HepG2 (cell line): Measurements from ENCODE around the gene OPRM1. TPM values are rescaled to one million over a fixed set of nuclear protein-coding genes. Genes with fewer than 3 reads are reported as not detected.

Experiments
- ARNT2 ChIP-seq: sonication (generic); formaldehyde crosslinking; IDR thresholded peaks from 2 replicates; pipeline ENCODE4 v1.8.0; 2022; ENCODE audit warnings: mild to moderate bottlenecking, low read depth, missing genetic modification reagents, moderate library complexity
- CBX2 ChIP-seq, 2 experiments: fragments of 200-600 bp in 1 of 2; sonication (generic); formaldehyde crosslinking in 1 of 2; IDR thresholded peaks; 2 replicates each; pipeline versions ENCODE4 v1.7.0 to v1.8.1; 2018 to 2022; ENCODE audit warnings: low read depth in 2 of 2, low read length in 1 of 2, mild to moderate bottlenecking in 1 of 2, missing genetic modification reagents in 1 of 2
- DMAP1 ChIP-seq: IDR thresholded peaks from 2 replicates; pipeline ENCODE4 v1.6.1; 2016
- E2F5 ChIP-seq: sonication (generic); formaldehyde crosslinking; conservative IDR thresholded peaks from 2 replicates; pipeline ENCODE4 v1.4.0; 2020; ENCODE audit warnings: missing genetic modification reagents
- FOSL1 ChIP-seq: sonication (generic); formaldehyde crosslinking; IDR thresholded peaks from 2 replicates; pipeline ENCODE4 v1.9.0; 2021; ENCODE audit warnings: missing genetic modification reagents, borderline replicate concordance
- FOXM1 ChIP-seq: sonication (generic); formaldehyde crosslinking; IDR thresholded peaks from 2 replicates; pipeline ENCODE4 v1.5.0; 2020; ENCODE audit warnings: missing genetic modification reagents
- HIVEP1 ChIP-seq: sonication (generic); formaldehyde crosslinking; IDR thresholded peaks from 2 replicates; pipeline ENCODE4 v1.4.0; 2020; ENCODE audit warnings: mild to moderate bottlenecking, missing genetic modification reagents
- HOXD1 ChIP-seq: sonication (generic); formaldehyde crosslinking; IDR thresholded peaks from 2 replicates; pipeline ENCODE4 v1.5.0; 2020; ENCODE audit warnings: missing genetic modification reagents
- KMT2B ChIP-seq: IDR thresholded peaks from 2 replicates; pipeline ENCODE4 v1.6.1; 2016; ENCODE audit warnings: missing genetic modification reagents, missing compliant biosample characterization
- MEIS2 ChIP-seq: sonication (generic); formaldehyde crosslinking; IDR thresholded peaks from 2 replicates; pipeline ENCODE4 v1.9.0; 2021; ENCODE audit warnings: mild to moderate bottlenecking, missing genetic modification reagents
- PHF21A ChIP-seq: sonication (generic); formaldehyde crosslinking; IDR thresholded peaks from 2 replicates; pipeline ENCODE4 v1.5.0; 2020; ENCODE audit warnings: mild to moderate bottlenecking, missing genetic modification reagents
- RBAK ChIP-seq: sonication (generic); formaldehyde crosslinking; IDR thresholded peaks from 2 replicates; pipeline ENCODE4 v1.5.1; 2020; ENCODE audit warnings: mild to moderate bottlenecking, missing genetic modification reagents
- SMAD9 ChIP-seq: sonication (generic); formaldehyde crosslinking; IDR thresholded peaks from 2 replicates; pipeline ENCODE4 v1.5.1; 2020; ENCODE audit warnings: mild to moderate bottlenecking, missing genetic modification reagents
- TOPORS ChIP-seq: sonication (generic); formaldehyde crosslinking; IDR thresholded peaks from 2 replicates; pipeline ENCODE4 v1.8.0; 2023; ENCODE audit warnings: mild to moderate bottlenecking, missing genetic modification reagents
- ZFP36L2 ChIP-seq: sonication (generic); formaldehyde crosslinking; IDR thresholded peaks from 2 replicates; pipeline ENCODE4 v1.4.0; 2020; ENCODE audit warnings: missing genetic modification reagents
- ZNF432 ChIP-seq: sonication (generic); formaldehyde crosslinking; IDR thresholded peaks from 2 replicates; pipeline ENCODE4 v1.5.0; 2020; ENCODE audit warnings: missing genetic modification reagents, mild to moderate bottlenecking, borderline replicate concordance
- ZNF484 ChIP-seq: sonication (generic); formaldehyde crosslinking; IDR thresholded peaks from 2 replicates; pipeline ENCODE4 v1.5.1; 2020; ENCODE audit warnings: mild to moderate bottlenecking, low read depth, missing genetic modification reagents, borderline replicate concordance
- ZNF558 ChIP-seq: sonication (generic); formaldehyde crosslinking; IDR thresholded peaks from 2 replicates; pipeline ENCODE4 v1.9.0; 2022; ENCODE audit warnings: mild to moderate bottlenecking, missing genetic modification reagents, borderline replicate concordance
- ZNF607 ChIP-seq: sonication (generic); formaldehyde crosslinking; IDR thresholded peaks from 2 replicates; pipeline ENCODE4 v1.5.1; 2020; ENCODE audit warnings: missing genetic modification reagents, mild to moderate bottlenecking, borderline replicate concordance
- ZNF678 ChIP-seq: sonication (generic); formaldehyde crosslinking; IDR thresholded peaks from 2 replicates; pipeline ENCODE4 v1.4.0; 2020; ENCODE audit warnings: mild to moderate bottlenecking, missing genetic modification reagents
- ZNF761 ChIP-seq: sonication (generic); formaldehyde crosslinking; conservative IDR thresholded peaks from 2 replicates; pipeline ENCODE4 v1.4.0; 2020; ENCODE audit warnings: mild to moderate bottlenecking, missing genetic modification reagents
- ZSCAN12 ChIP-seq: sonication (generic); formaldehyde crosslinking; IDR thresholded peaks from 2 replicates; pipeline ENCODE4 v1.9.0; 2021; ENCODE audit warnings: mild to moderate bottlenecking, missing genetic modification reagents
- polyA plus RNA-seq, 8 experiments: library from polyadenylated mRNA; depleted of rRNA in 3 of 8; stranded (reverse) in 7 of 8; unstranded in 1 of 8; fragments of >200 nt; fragmentation: Illumina TruSeq in 4 of 8; extraction: Trizol in 4 of 8; gene quantifications; 2 replicates each; pipeline versions ENCODE4 v1.2.1 to v1.2.3, GENCODE V29; 2011 to 2016; ENCODE audit warnings: low read depth in 4 of 8, missing spikeins in 1 of 8, mixed read lengths in 1 of 8; ENCODE audit not compliant: insufficient read depth in 1 of 8
- total RNA-seq, 5 experiments: library from RNA; depleted of rRNA; stranded (reverse); fragments of >200 nt; fragmentation: Illumina TruSeq; extraction: Trizol; gene quantifications; 2 replicates each; pipeline ENCODE4 v1.2.3, GENCODE V29; 2016; ENCODE audit warnings: low read depth in 1 of 5
- TF ChIP-seq, protein P1 (sequence below): sonication (generic); formaldehyde crosslinking; IDR thresholded peaks from 2 replicates; pipeline ENCODE4 v1.4.0; 2020; ENCODE audit warnings: missing genetic modification reagents
- TF ChIP-seq, protein P2 (sequence below): IDR thresholded peaks from 2 replicates; pipeline ENCODE4 v1.6.1; 2016; ENCODE audit warnings: control low read depth
- TF ChIP-seq, protein P3 (sequence below): sonication (generic); formaldehyde crosslinking; IDR thresholded peaks from 2 replicates; pipeline ENCODE4 v1.4.0; 2020; ENCODE audit warnings: mild to moderate bottlenecking, low read depth, missing genetic modification reagents

The OPRM1 gene
- total and polyA plus RNA-seq, 2 of the 13 experiments (the other 11 are each of a cell fraction or from before 2014, with no cell fraction given), result not detected

- TF ChIP-seq, protein P1, sequence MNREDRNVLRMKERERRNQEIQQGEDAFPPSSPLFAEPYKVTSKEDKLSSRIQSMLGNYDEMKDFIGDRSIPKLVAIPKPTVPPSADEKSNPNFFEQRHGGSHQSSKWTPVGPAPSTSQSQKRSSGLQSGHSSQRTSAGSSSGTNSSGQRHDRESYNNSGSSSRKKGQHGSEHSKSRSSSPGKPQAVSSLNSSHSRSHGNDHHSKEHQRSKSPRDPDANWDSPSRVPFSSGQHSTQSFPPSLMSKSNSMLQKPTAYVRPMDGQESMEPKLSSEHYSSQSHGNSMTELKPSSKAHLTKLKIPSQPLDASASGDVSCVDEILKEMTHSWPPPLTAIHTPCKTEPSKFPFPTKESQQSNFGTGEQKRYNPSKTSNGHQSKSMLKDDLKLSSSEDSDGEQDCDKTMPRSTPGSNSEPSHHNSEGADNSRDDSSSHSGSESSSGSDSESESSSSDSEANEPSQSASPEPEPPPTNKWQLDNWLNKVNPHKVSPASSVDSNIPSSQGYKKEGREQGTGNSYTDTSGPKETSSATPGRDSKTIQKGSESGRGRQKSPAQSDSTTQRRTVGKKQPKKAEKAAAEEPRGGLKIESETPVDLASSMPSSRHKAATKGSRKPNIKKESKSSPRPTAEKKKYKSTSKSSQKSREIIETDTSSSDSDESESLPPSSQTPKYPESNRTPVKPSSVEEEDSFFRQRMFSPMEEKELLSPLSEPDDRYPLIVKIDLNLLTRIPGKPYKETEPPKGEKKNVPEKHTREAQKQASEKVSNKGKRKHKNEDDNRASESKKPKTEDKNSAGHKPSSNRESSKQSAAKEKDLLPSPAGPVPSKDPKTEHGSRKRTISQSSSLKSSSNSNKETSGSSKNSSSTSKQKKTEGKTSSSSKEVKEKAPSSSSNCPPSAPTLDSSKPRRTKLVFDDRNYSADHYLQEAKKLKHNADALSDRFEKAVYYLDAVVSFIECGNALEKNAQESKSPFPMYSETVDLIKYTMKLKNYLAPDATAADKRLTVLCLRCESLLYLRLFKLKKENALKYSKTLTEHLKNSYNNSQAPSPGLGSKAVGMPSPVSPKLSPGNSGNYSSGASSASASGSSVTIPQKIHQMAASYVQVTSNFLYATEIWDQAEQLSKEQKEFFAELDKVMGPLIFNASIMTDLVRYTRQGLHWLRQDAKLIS, result no peak
- TF ChIP-seq E2F5 (0 out of 2 replicates have a peak, but pooled peaks have one; percentile 53), ZNF432 (no peak), HOXD1 (0 out of 2 replicates have a peak, but pooled peaks have one; percentile 58), ZSCAN12 (CRISPR knock-in tag) (peak; percentile 88; the same call in 1 of the 2 replicates), PHF21A (CRISPR knock-in tag) (no peak), FOXM1 (0 out of 2 replicates have a peak, but pooled peaks have one; percentile 48), HIVEP1 (CRISPR knock-in tag) (no peak), KMT2B (CRISPR knock-in tag) (peak; percentile 60; the same call in 1 of the 2 replicates), ZNF558 (CRISPR knock-in tag) (no peak), ZNF607 (peak; percentile 86), ZNF761 (CRISPR knock-in tag) (no peak), CBX2 (IDR thresholded peaks at IDR 0.05; ENCODE audit: low read depth, low read length) (no peak), CBX2 (CRISPR knock-in tag; IDR thresholded peaks at IDR 0.05; ENCODE audit: low read depth) (no peak), ARNT2 (CRISPR knock-in tag) (peak; percentile 52; the same call in 1 of the 2 replicates), ZFP36L2 (CRISPR knock-in tag) (0 out of 2 replicates have a peak, but pooled peaks have one; percentile 71), RBAK (CRISPR knock-in tag) (no peak), FOSL1 (0 out of 2 replicates have a peak, but pooled peaks have one; percentile 35), MEIS2 (CRISPR knock-in tag) (peak; percentile 90), ZNF678 (CRISPR knock-in tag) (peak; percentile 79; the same call in 1 of the 2 replicates), SMAD9 (CRISPR knock-in tag) (no peak), TOPORS (no peak), DMAP1 (CRISPR knock-in tag) (no peak), ZNF484 (CRISPR knock-in tag) (no peak)
- TF ChIP-seq, protein P2, sequence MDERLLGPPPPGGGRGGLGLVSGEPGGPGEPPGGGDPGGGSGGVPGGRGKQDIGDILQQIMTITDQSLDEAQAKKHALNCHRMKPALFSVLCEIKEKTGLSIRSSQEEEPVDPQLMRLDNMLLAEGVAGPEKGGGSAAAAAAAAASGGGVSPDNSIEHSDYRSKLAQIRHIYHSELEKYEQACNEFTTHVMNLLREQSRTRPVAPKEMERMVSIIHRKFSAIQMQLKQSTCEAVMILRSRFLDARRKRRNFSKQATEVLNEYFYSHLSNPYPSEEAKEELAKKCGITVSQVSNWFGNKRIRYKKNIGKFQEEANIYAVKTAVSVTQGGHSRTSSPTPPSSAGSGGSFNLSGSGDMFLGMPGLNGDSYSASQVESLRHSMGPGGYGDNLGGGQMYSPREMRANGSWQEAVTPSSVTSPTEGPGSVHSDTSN (CRISPR knock-in tag), result no peak
- TF ChIP-seq, protein P3, sequence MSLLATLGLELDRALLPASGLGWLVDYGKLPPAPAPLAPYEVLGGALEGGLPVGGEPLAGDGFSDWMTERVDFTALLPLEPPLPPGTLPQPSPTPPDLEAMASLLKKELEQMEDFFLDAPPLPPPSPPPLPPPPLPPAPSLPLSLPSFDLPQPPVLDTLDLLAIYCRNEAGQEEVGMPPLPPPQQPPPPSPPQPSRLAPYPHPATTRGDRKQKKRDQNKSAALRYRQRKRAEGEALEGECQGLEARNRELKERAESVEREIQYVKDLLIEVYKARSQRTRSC (CRISPR knock-in tag), result no peak
Observed at GRCh38 chr6:154039231-154039842, at the start of gene OPRM1 (continued).
